Peyer's patch (tissue), 4 donors: Measurements from ENCODE around the gene MRPL48.

Experiments
- POLR2A ChIP-seq, 2 donors: fragments of 450-650 bp; IDR thresholded peaks; one replicate each; pipeline ENCODE4 v1.5.1; 2017; ENCODE audit warnings: antibody characterized with exemption in 2 of 2, mild to moderate bottlenecking in 2 of 2, moderate library complexity in 2 of 2
- TF ChIP-seq, protein P1 (sequence below), 6 experiments: fragments of 450-650 bp in 4 of 6; fragments of 200-600 bp in 2 of 6; sonication (generic) in 1 of 6; IDR thresholded peaks; one replicate each; pipeline ENCODE4 v1.5.1; 2017 to 2019; ENCODE audit warnings: antibody characterized with exemption in 6 of 6, mild to moderate bottlenecking in 3 of 6, moderate library complexity in 1 of 6

DNA sequence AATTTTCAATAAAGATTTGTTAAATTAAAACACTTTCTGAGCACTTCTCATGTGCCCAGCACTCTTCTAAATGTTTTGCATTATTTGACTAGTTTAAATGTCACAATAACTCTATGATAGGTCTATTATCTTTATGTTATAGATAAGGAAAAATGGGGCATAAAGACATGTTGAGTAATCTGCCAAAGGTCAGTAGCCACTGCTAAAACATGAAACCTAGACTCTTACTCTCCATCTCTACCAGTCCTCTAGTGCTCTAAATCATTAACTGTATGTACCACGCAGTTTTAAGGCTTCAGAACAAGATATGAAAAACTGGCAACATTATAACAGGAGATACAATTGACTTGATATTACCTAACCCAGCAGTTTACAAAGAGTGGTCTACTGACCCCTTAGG is 33.7 kb upstream of the MRPL48 start:
- no peak for TF ChIP-seq POLR2A (IDR thresholded peaks at IDR 0.05)
- TF ChIP-seq, protein P1, sequence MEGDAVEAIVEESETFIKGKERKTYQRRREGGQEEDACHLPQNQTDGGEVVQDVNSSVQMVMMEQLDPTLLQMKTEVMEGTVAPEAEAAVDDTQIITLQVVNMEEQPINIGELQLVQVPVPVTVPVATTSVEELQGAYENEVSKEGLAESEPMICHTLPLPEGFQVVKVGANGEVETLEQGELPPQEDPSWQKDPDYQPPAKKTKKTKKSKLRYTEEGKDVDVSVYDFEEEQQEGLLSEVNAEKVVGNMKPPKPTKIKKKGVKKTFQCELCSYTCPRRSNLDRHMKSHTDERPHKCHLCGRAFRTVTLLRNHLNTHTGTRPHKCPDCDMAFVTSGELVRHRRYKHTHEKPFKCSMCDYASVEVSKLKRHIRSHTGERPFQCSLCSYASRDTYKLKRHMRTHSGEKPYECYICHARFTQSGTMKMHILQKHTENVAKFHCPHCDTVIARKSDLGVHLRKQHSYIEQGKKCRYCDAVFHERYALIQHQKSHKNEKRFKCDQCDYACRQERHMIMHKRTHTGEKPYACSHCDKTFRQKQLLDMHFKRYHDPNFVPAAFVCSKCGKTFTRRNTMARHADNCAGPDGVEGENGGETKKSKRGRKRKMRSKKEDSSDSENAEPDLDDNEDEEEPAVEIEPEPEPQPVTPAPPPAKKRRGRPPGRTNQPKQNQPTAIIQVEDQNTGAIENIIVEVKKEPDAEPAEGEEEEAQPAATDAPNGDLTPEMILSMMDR (IDR thresholded peaks at IDR 0.05), result no peak
